RWPE2 (cell line): ENCODE results near the gene COL1A1.

ENCODE experiments used
- ATAC-seq: fragments of 200-7000 bp; cut with Tn5 transposase; 3 replicates; pipeline ENCODE4 v1.9.1; 2021; ENCODE audit warnings: low read depth
- DNase-seq: peaks from one replicate; pipeline ENCODE4 v3.0.0-alpha.2; 2020; ENCODE audit warnings: low spot score
- H3K27ac ChIP-seq: fragments of 450-650 bp; 2 replicates; pipeline ENCODE4 v1.5.1; 2017; ENCODE audit warnings: mild to moderate bottlenecking; ENCODE audit not compliant: poor library complexity, severe bottlenecking
- H3K27me3 ChIP-seq: fragments of 250-450 bp; sonication (Bioruptor Pico); 2 replicates; pipeline ENCODE4 v1.5.1; 2021; ENCODE audit warnings: mild to moderate bottlenecking, moderate library complexity; ENCODE audit not compliant: insufficient read depth, poor library complexity, severe bottlenecking
- H3K36me3 ChIP-seq: fragments of 250-450 bp; sonication (Bioruptor Pico); 2 replicates; pipeline ENCODE4 v1.5.1; 2020; ENCODE audit warnings: low read depth, mild to moderate bottlenecking, moderate library complexity
- H3K4me1 ChIP-seq: fragments of 250-450 bp; sonication (Bioruptor Pico); 2 replicates; pipeline ENCODE4 v1.5.1; 2021; ENCODE audit warnings: mild to moderate bottlenecking, moderate library complexity; ENCODE audit not compliant: insufficient read depth, poor library complexity, severe bottlenecking
- H3K4me3 ChIP-seq: fragments of 250-450 bp; sonication (Bioruptor Pico); 2 replicates; pipeline ENCODE4 v1.5.1; 2021; ENCODE audit warnings: mild to moderate bottlenecking, moderate library complexity; ENCODE audit not compliant: severe bottlenecking
- H3K9me3 ChIP-seq: fragments of 250-450 bp; sonication (Bioruptor Pico); 2 replicates; pipeline ENCODE4 v1.5.1; 2021; ENCODE audit warnings: mild to moderate bottlenecking, moderate library complexity; ENCODE audit not compliant: severe bottlenecking
- CTCF ChIP-seq: fragments of 450-650 bp; IDR thresholded peaks from one replicate; pipeline ENCODE4 v1.5.1; 2017; ENCODE audit warnings: mild to moderate bottlenecking, moderate library complexity; ENCODE audit not compliant: poor library complexity, severe bottlenecking

Gene COL1A1

GRCh38 chr17:50192618-50193291 lies 8.7 kb downstream of the COL1A1 start:
- Histone ChIP-seq H3K4me1 (no peaks in the 10 kb centered on the region), H3K36me3 (peaks cover 9% of the 10 kb centered on the region; the same call in 1 of the 2 replicates), H3K9me3 (no peaks in the 10 kb centered on the region), H3K27ac (no peak overlapping the region), H3K4me3 (no peak overlapping the region), H3K27me3 (no peaks in the 10 kb centered on the region)
- DNase-seq, result no peak
- ATAC-seq, result no peak
- TF ChIP-seq CTCF, result no peak

GRCh38 chr17:50192144-50192617 lies 9.2 kb downstream of the COL1A1 start:
- no peak overlapping the region for H3K4me3 ChIP-seq
- ATAC-seq (no peak), DNase-seq (no peak)
- no peaks in the 10 kb centered on the region for H3K4me1 ChIP-seq
- TF ChIP-seq CTCF, result no peak
- no peak overlapping the region for H3K27ac ChIP-seq
- H3K27me3 ChIP-seq, result no peaks in the 10 kb centered on the region
- H3K36me3 ChIP-seq, result peaks cover 5% of the 10 kb centered on the region; the same call in 1 of the 2 replicates
- no peaks in the 10 kb centered on the region for H3K9me3 ChIP-seq

GRCh38 chr17:50191359-50192143 lies 9.9 kb downstream of the COL1A1 start:
- no peak overlapping the region for H3K27ac ChIP-seq
- ATAC-seq (no peak), DNase-seq (no peak)
- TF ChIP-seq CTCF, result no peak
- H3K4me3 ChIP-seq, result no peak overlapping the region
- H3K27me3 ChIP-seq, result no peaks in the 10 kb centered on the region
- H3K36me3 ChIP-seq, result peaks cover 7% of the 10 kb centered on the region; the same call in 1 of the 2 replicates
- no peaks in the 10 kb centered on the region for H3K9me3 ChIP-seq
- no peaks in the 10 kb centered on the region for H3K4me1 ChIP-seq

- ATAC-seq (no peak), DNase-seq (no peak)
- no peak for TF ChIP-seq CTCF
- Histone ChIP-seq H3K27me3 (no peaks in the 10 kb centered on the region), H3K4me1 (no peaks in the 10 kb centered on the region), H3K36me3 (peaks cover 13% of the 10 kb centered on the region), H3K27ac (no peak overlapping the region), H3K9me3 (no peaks in the 10 kb centered on the region), H3K4me3 (no peak overlapping the region)
Measured at GRCh38 chr17:50190603-50191358, 10.7 kb downstream of the COL1A1 start.
